ENCODE data around the gene DPP9.
"Not testable (repeated sequence)": the region's sequence is repeated elsewhere in the genome, so short reads cannot be mapped to it uniquely, and the experiment has no call there.

Gene DPP9

DNA sequence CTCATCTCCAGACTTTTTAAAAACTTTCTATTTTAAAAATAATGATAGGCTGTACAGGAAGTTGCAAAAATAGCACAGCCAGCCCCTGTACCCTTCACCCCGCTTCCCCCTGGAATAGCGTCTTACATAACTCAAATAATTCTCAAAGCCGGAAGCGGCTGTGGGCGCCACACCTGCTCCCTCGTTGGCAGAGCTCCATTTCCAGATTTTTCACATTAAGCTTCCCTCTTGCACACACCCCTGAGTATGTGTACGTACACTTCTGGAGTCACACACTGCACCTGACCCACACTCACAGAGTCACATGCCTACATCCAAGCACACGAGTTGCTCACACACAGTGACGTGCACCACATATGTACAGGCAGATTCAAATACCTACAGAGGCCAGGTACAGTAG lies 24.9 kb upstream of the DPP9 start:
- H3K9me3 ChIP-seq (ENCODE audit: control insufficient read depth, insufficient read depth, low read length): no peaks in the 10 kb centered on the region
- H3K9ac ChIP-seq (ENCODE audit: low read depth, low read length): no peak overlapping the region
- H3K4me1 ChIP-seq (ENCODE audit: insufficient read depth, low read length): no peaks in the 10 kb centered on the region
- no peaks in the 10 kb centered on the region for H3K36me3 ChIP-seq (ENCODE audit: insufficient read depth, low read length)

DNA sequence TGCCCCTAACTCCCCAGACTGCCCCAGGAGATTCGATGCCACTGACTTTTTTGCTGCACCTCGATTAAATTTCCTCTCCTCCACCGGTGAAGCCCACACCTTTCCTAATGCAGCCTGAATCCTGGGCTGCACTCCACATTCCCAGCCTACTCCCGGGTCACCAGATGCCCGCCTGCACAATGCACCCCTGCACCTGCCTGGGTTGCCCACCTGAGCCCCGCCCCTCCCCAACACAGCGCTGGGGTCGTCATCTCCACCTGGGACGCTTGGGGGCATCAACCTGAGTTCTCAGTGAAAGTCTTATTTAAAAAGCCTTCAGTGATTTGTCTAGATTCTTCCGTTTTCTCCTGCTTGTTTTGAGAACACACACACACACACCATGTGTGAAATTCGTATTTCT lies 24.5 kb upstream of the DPP9 start:
- no peak overlapping the region for H3K9ac ChIP-seq (ENCODE audit: low read depth, low read length)
- no peaks in the 10 kb centered on the region for H3K36me3 ChIP-seq (ENCODE audit: insufficient read depth, low read length)
- H3K9me3 ChIP-seq (ENCODE audit: control insufficient read depth, insufficient read depth, low read length): no peaks in the 10 kb centered on the region
- H3K4me1 ChIP-seq (ENCODE audit: insufficient read depth, low read length): no peaks in the 10 kb centered on the region

DNA sequence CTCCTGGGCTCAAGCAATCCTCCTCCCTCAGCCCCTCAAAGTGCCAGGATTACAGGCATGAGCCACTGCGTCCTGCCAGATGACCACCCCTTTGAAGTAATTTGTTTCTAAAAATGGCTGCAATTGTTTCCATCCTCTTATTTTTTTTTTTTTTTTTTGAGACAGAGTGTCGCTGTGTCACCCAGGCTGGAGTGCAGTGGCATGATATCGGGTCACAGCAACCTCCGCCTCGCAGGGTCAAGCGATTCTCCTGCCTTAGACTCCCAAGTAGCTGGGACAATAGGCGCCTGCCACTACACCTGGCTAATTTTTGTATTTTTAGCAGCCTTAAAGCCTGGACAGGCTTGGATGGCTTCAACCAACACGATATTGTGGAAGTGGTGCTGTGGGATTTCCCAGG lies 22.3 kb upstream of the DPP9 start:
- H3K36me3 ChIP-seq (ENCODE audit: insufficient read depth, low read length): no peaks in the 10 kb centered on the region
- H3K4me1 ChIP-seq (ENCODE audit: insufficient read depth, low read length): no peaks in the 10 kb centered on the region
- H3K9ac ChIP-seq (ENCODE audit: low read depth, low read length): no peak overlapping the region
- H3K9me3 ChIP-seq (ENCODE audit: control insufficient read depth, insufficient read depth, low read length): no peaks in the 10 kb centered on the region

DNA sequence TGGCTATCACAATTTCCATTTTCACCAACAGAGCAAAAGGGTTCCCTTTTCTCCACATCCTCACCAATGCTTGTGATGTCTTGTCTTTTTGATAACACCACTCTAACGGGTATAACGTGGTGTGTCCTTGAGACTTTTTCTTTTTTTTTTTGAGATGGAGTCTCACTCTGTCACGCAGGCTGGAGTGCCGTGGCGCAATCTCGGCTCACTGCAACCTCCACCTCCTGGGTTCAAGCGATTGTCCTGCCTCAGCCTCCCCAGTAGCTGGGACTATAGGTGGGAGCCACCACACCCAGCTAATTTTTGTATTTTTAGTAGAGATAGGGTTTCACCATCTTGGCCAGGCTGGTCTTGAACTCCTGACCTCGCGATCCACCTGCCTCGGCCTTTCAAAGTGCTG lies 21.5 kb upstream of the DPP9 start:
- H3K9ac ChIP-seq (ENCODE audit: low read depth, low read length); H3K4me1 ChIP-seq (ENCODE audit: insufficient read depth, low read length); H3K9me3 ChIP-seq (ENCODE audit: control insufficient read depth, insufficient read depth, low read length); H3K36me3 ChIP-seq (ENCODE audit: insufficient read depth, low read length): not testable (repeated sequence)

DNA sequence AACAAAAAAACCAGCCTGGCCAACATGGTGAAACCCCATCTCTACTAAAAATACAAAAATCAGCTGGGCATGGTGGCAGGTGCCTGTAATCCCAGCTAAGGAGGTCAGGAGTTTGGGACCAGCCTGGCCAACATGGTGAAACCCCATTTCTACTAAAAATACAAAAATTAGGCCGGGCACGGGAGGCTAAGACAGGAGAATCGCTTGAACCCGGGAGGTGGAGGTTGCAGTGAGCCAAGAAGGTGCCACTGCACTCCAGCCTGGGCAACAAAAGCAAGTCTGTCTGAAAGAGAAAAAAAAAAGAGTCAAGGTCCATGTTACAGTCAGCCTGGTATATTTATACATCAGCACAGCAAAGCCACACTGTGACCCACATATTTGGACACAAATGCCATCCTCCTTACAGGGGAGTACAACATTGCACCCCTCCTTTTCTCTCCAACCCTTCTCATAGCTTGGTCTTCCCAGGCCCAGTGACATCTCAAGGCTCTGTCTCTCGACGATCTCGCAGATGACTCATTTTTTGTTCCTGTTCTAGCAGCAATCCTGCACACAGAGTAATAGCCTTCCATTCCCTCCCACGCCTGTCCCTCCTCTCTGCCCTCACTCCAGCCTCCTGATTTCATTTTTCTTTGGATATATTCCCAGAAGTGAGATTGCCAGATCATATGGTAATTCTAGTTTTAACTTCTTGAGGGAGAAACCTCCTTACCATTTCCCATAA lies 21.0 kb upstream of the DPP9 start:
- no peaks in the 10 kb centered on the region for H3K36me3 ChIP-seq (ENCODE audit: insufficient read depth, low read length)
- H3K9me3 ChIP-seq (ENCODE audit: control insufficient read depth, insufficient read depth, low read length): no peaks in the 10 kb centered on the region
- H3K9ac ChIP-seq (ENCODE audit: low read depth, low read length): no peak overlapping the region
- no peaks in the 10 kb centered on the region for H3K4me1 ChIP-seq (ENCODE audit: insufficient read depth, low read length)

DNA sequence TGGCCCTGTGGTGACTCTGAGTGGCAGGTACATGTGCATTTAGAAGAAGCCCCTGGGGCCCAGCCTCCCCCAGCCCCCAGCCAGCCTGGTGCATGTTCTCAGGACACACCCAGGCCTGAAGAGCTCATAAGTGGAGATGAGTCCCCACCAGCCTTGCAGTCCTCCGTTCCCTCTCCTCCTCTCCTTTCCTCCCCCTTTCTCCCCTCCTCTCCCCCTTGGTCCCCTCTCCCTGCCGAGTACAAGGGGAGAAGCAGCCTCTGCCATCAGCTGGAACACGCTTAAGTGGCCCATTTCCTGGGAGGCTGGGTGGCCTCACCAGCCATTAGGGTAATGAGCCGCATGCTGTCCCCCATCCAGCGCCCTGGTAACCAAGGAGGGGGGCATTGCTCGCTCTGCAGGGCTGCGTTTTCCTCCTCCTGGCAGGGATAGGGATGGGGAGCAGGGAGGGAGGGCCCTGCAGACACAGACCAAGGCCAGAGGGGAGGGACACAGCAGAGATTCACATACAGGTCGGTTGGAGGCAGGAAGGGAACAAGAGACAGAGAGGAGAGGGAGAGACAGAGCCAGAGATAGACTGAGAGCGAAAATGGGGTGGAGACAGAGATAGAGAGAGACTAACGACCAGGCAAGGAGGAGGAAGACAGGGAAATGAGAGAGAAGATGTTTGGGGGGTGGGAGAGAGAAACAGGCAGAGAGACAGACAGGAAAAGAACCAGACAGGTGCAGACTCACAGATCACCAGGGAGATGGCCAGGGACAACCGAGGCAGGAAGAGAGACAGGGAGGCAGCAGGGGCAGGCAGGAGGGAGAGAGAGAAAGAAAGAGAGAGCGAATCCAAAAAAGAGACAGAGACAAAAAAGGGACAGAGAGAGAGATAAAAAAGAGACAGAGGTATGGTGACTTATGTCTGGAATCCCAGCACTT lies 19.3 kb upstream of the DPP9 start:
- H3K9ac ChIP-seq (ENCODE audit: low read depth, low read length): peak overlapping the region; percentile 0; the same call in 1 of the 2 replicates
- no peaks in the 10 kb centered on the region for H3K36me3 ChIP-seq (ENCODE audit: insufficient read depth, low read length)
- no peaks in the 10 kb centered on the region for H3K9me3 ChIP-seq (ENCODE audit: control insufficient read depth, insufficient read depth, low read length)
- H3K4me1 ChIP-seq (ENCODE audit: insufficient read depth, low read length): no peaks in the 10 kb centered on the region; the same call in 1 of the 2 replicates

DNA sequence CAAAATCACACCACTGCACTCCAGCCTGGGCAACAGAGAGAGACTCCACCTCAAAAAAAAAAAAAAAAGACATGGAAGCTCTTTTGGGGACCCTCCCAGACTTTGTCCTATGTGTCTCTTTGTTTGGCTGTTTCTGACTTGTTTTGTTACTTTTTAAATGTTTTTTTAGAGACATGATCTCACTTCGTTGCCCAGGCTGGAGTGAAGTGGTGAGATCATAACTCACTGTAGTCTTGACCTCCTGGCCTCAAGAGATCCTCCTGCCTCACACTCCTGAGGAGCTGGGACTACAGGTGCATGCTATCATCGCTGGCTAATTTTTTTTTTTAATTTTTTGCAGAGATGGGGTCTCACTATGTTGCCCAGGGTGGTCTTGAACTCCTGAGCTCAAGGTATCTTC lies 16.4 kb upstream of the DPP9 start:
- H3K36me3 ChIP-seq (ENCODE audit: insufficient read depth, low read length): no peaks in the 10 kb centered on the region
- H3K4me1 ChIP-seq (ENCODE audit: insufficient read depth, low read length): no peaks in the 10 kb centered on the region; the same call in 1 of the 2 replicates
- no peak overlapping the region for H3K9ac ChIP-seq (ENCODE audit: low read depth, low read length)
- H3K9me3 ChIP-seq (ENCODE audit: control insufficient read depth, insufficient read depth, low read length): no peaks in the 10 kb centered on the region

DNA sequence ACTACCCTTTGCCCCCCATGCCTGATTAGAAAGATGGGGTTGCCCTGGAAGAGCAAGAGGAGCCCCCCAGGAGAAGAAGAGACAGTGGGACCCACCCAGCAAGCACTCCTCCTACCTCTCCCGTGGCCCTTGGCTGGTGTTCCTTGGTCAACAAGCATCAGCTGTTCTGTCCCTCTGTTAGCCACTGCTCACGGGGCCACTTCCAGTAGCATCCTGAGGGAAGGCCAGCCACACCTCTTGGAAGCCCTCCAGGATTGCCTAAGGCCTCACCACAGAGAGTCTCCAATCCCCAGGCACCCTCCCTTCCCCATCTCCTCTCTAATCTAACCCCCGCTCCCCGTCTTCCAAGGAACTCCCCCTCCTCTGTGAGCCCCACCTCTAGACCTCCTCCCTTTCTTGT lies 15.1 kb upstream of the DPP9 start:
- Histone ChIP-seq H3K9me3 (ENCODE audit: control insufficient read depth, insufficient read depth, low read length) (no peaks in the 10 kb centered on the region), H3K9ac (ENCODE audit: low read depth, low read length) (no peak overlapping the region), H3K36me3 (ENCODE audit: insufficient read depth, low read length) (no peaks in the 10 kb centered on the region), H3K4me1 (ENCODE audit: insufficient read depth, low read length) (no peaks in the 10 kb centered on the region; the same call in 1 of the 2 replicates)

DNA sequence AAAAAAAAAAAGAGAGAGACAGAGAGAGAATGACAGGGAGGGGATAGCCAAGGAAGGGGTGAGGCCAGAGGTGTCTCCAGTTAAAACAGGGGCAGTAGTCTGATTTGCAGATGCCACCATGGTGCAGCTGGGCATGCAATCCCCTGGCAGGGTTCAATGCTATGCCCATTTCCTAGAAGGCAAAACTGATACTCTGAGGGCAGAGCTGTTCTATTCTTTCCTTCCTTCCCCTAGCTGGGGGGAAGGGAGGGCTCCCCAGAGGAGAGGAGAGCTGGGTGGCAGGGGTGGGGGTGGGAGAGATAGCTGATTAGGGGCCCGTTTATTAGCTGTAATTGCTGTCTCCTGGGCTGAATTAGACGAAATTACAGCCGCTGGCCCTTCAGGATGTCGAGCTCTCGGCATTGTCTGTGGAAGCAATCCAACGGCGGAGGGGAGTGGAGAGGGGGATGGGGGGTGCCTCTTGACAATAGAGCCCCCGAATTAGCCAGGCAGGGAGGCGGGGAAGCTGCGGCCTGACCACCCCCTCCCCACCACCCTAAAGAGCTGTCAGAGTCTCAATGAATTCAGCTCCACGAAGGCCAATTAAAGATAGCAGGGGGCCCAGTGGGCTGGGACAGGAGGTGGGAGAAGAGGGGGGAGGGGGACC lies 14.4 kb upstream of the DPP9 start:
- H3K9ac ChIP-seq (ENCODE audit: low read depth, low read length): no peak overlapping the region
- H3K36me3 ChIP-seq (ENCODE audit: insufficient read depth, low read length): no peaks in the 10 kb centered on the region
- no peaks in the 10 kb centered on the region; the same call in 1 of the 2 replicates for H3K4me1 ChIP-seq (ENCODE audit: insufficient read depth, low read length)
- H3K9me3 ChIP-seq (ENCODE audit: control insufficient read depth, insufficient read depth, low read length): no peaks in the 10 kb centered on the region

DNA sequence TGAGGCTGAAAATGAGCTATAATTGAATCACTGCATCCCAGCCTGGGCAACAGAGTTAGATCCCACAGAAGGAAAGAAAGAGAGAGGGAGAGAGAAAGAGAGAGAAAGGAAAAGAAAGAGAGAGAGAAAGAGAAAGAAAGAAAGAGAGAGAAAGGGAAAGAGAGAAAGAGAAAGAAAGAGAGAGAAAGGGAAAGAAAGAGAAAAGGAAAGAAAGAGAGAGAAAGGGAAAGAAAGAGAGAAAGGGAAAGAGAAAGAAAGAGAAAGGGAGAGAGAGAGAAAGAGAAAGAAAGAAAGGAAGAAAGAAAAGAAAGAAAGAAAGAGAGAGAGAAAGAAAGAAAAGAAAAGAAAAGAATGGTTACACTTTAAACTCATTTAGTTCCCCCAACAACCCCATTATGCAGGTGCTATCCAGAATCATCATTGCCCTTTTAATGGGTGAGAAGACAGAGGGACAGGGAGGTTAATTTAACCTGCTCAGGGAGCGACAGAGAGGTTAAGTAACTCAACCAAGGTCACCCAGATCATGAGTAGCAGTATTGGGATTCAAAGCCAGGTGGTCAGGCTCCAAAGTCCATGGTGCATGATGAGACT lies 10.2 kb upstream of the DPP9 start:
- Histone ChIP-seq H3K9me3 (ENCODE audit: control insufficient read depth, insufficient read depth, low read length) (no peaks in the 10 kb centered on the region), H3K9ac (ENCODE audit: low read depth, low read length) (no peak overlapping the region), H3K4me1 (ENCODE audit: insufficient read depth, low read length) (no peaks in the 10 kb centered on the region; the same call in 1 of the 2 replicates), H3K36me3 (ENCODE audit: insufficient read depth, low read length) (no peaks in the 10 kb centered on the region)

DNA sequence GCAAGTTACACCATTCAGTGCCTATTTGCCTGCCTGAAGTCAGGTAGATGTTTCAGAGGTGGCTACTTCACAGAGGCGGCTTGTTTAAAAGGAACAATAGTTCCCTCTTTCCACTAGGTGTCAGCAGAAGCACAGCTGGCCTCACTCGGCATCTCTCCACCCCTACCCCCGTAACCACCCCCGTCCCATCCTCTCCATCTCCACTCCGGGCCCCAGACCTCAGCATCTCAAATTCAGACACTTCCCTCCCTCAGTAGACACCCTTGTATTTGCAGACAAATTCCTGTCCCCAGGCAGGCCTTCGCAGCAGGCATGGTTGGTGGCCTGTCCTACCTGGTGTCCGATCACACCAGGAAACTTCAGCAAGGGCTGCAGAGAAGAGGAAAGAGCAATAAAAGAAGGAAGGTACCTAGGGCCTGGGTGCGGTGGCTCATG lies 9.1 kb upstream of the DPP9 start:
- H3K9ac ChIP-seq (ENCODE audit: low read depth, low read length): no peak overlapping the region; the same call in 1 of the 2 replicates
- H3K36me3 ChIP-seq (ENCODE audit: insufficient read depth, low read length): no peaks in the 10 kb centered on the region

DNA sequence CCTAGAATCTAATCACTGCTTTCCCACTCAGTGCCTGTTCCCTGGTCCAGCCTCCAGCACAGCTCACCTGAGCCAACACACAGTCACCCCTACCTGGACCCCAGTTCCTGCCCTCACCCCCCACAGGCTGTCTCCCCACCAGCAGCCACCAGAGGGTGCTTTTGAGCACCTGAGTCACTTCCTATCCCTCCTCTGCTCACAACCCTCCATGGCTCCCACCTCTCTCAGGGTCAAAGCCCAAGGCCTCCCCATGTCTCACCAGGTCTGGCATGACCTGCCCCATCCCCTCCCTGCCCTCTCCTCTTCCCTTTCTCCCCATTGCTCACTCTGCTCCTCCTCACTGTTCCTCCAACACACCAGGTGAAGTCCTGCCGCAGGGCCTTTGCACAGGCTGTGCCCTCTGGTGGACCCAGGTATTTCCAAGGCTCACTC lies 7.1 kb upstream of the DPP9 start:
- H3K9me3 ChIP-seq (ENCODE audit: control insufficient read depth, insufficient read depth, low read length): no peaks in the 10 kb centered on the region
- no peaks in the 10 kb centered on the region for H3K36me3 ChIP-seq (ENCODE audit: insufficient read depth, low read length)
- no peak overlapping the region for H3K9ac ChIP-seq (ENCODE audit: low read depth, low read length)
- H3K4me1 ChIP-seq (ENCODE audit: insufficient read depth, low read length): no peaks in the 10 kb centered on the region

More for the DNA sequence above, 9.1 kb upstream of the DPP9 start:
- Histone ChIP-seq H3K4me1 (ENCODE audit: insufficient read depth, low read length) (no peaks in the 10 kb centered on the region), H3K9me3 (ENCODE audit: control insufficient read depth, insufficient read depth, low read length) (no peaks in the 10 kb centered on the region)

DNA sequence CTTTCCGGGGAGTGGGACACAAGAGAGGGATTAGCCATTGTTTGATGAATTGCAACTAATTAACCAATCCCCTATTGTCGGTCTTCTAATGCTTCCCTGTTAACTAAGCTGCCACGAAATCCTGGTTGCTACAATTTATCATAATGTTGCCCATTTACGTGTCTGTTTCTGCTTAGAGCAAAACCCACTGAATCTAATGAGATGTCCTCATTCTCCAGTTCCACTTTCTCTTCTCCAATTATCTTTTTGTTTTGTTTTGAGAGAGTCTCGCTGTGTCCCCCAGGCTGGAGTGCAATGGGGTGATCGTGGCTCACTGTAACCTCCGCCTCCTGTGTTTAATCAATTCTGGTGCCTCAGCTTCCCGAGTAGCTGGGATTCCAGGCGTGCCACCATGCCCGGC lies 5.2 kb upstream of the DPP9 start:
- no peaks in the 10 kb centered on the region for H3K4me1 ChIP-seq (ENCODE audit: insufficient read depth, low read length)
- H3K9ac ChIP-seq (ENCODE audit: low read depth, low read length): no peak overlapping the region
- no peaks in the 10 kb centered on the region for H3K9me3 ChIP-seq (ENCODE audit: control insufficient read depth, insufficient read depth, low read length)

More for the DNA sequence above, 5.2 kb upstream of the DPP9 start:
- no peaks in the 10 kb centered on the region for H3K36me3 ChIP-seq (ENCODE audit: insufficient read depth, low read length)
